ENCODE data around the gene CTNNA2. TPM values are rescaled to one million over a fixed set of nuclear protein-coding genes. Genes with fewer than 3 reads are reported as not detected.

The CTNNA2 gene
- total RNA-seq, 2 donors from 2014 or later, result not detected

GRCh38 chr2:80311304-80311703 lies 798.5 kb downstream of the CTNNA2 start:
- DNase-seq (ENCODE audit: low spot score), result no peak
- intact Hi-C loops (cut with DNase I), result no loop called here

GRCh38 chr2:80312282-80312839 lies 799.5 kb downstream of the CTNNA2 start:
- intact Hi-C loops (cut with DNase I), result no loop called here
- no peak for DNase-seq (ENCODE audit: low spot score)

- intact Hi-C loops (cut with DNase I), result no loop called here
- DNase-seq (ENCODE audit: low spot score), result no peak
Observed at GRCh38 chr2:80322311-80322920, 809.6 kb downstream of the CTNNA2 start.

- peak; percentile 73 for DNase-seq (ENCODE audit: low spot score)
- intact Hi-C loops (cut with DNase I), result no loop called here
Observed at GRCh38 chr2:80322958-80323357, 810.1 kb downstream of the CTNNA2 start.

- intact Hi-C loops (cut with DNase I), result no loop called here
- DNase-seq (ENCODE audit: low spot score), result no peak
Observed at GRCh38 chr2:80323610-80324009, 810.8 kb downstream of the CTNNA2 start.

- intact Hi-C loops (cut with DNase I), result no loop called here
- DNase-seq (ENCODE audit: low spot score), result no peak
Observed at GRCh38 chr2:80324525-80324924, 811.7 kb downstream of the CTNNA2 start.

- intact Hi-C loops (cut with DNase I), result no loop called here
- no peak for DNase-seq (ENCODE audit: low spot score)
Observed at GRCh38 chr2:80326214-80326613, 813.4 kb downstream of the CTNNA2 start.

GRCh38 chr2:80326861-80327260 lies 814.0 kb downstream of the CTNNA2 start:
- no peak for DNase-seq (ENCODE audit: low spot score)
- intact Hi-C loops (cut with DNase I), result no loop called here

GRCh38 chr2:80328159-80328571 lies 815.3 kb downstream of the CTNNA2 start:
- DNase-seq (ENCODE audit: low spot score), result no peak

GRCh38 chr2:80329491-80329890 lies 816.6 kb downstream of the CTNNA2 start:
- no peak for DNase-seq (ENCODE audit: low spot score)
- intact Hi-C loops (cut with DNase I), result no loop called here

More at GRCh38 chr2:80328159-80328571, 815.3 kb downstream of the CTNNA2 start:
- intact Hi-C loops (cut with DNase I), result no loop called here

GRCh38 chr2:80330527-80331450 lies 817.9 kb downstream of the CTNNA2 start:
- no peak for DNase-seq (ENCODE audit: low spot score)
- intact Hi-C loops (cut with DNase I), result no loop called here

- no peak for DNase-seq (ENCODE audit: low spot score)
- intact Hi-C loops (cut with DNase I), result no loop called here
Observed at GRCh38 chr2:80333886-80334285, 821.0 kb downstream of the CTNNA2 start.

GRCh38 chr2:80335411-80335810 lies 822.6 kb downstream of the CTNNA2 start:
- no peak for DNase-seq (ENCODE audit: low spot score)
- intact Hi-C loops (cut with DNase I), result no loop called here

- DNase-seq (ENCODE audit: low spot score), result no peak
- intact Hi-C loops (cut with DNase I), result no loop called here
Observed at GRCh38 chr2:80338794-80339193, 825.9 kb downstream of the CTNNA2 start.

GRCh38 chr2:80340022-80340421 lies 827.2 kb downstream of the CTNNA2 start:
- no peak for DNase-seq (ENCODE audit: low spot score)
- intact Hi-C loops (cut with DNase I), result no loop called here

GRCh38 chr2:80348078-80348477 lies 835.2 kb downstream of the CTNNA2 start:
- intact Hi-C loops (cut with DNase I), result no loop called here
- no peak for DNase-seq (ENCODE audit: low spot score)

GRCh38 chr2:80348953-80349352 lies 836.1 kb downstream of the CTNNA2 start:
- no peak for DNase-seq (ENCODE audit: low spot score)
- intact Hi-C loops (cut with DNase I), result no loop called here

- no peak for DNase-seq (ENCODE audit: low spot score)
- intact Hi-C loops (cut with DNase I), result no loop called here
Observed at GRCh38 chr2:80351231-80351630, 838.4 kb downstream of the CTNNA2 start.

- intact Hi-C loops (cut with DNase I), result no loop called here
- no peak for DNase-seq (ENCODE audit: low spot score)
Observed at GRCh38 chr2:80354858-80355257, 842.0 kb downstream of the CTNNA2 start.

- intact Hi-C loops (cut with DNase I), result no loop called here
- no peak for DNase-seq (ENCODE audit: low spot score)
Observed at GRCh38 chr2:80361904-80362303, 849.1 kb downstream of the CTNNA2 start.

Measured in posterior vena cava (tissue), 2 donors.